OCI-M2 (cell line): ENCODE data around the gene AOPEP.

Source experiments
- DNase-seq: peaks from one replicate; lab custom pipeline; 2025; ENCODE audit not compliant: unreplicated experiment; lab: John Stamatoyannopoulos, UW

AOPEP gene

GRCh38 chr9:94889628-94890027 is 163.1 kb downstream of the AOPEP start:
- no peak for DNase-seq

GRCh38 chr9:94891183-94891582 is 164.7 kb downstream of the AOPEP start:
- no peak for DNase-seq

- DNase-seq, result no peak
Observed at GRCh38 chr9:94892675-94893074, 166.2 kb downstream of the AOPEP start.

- no peak for DNase-seq
Observed at GRCh38 chr9:94894094-94894699, 167.7 kb downstream of the AOPEP start.

GRCh38 chr9:94895668-94896067 is 169.2 kb downstream of the AOPEP start:
- DNase-seq, result no peak

DNA sequence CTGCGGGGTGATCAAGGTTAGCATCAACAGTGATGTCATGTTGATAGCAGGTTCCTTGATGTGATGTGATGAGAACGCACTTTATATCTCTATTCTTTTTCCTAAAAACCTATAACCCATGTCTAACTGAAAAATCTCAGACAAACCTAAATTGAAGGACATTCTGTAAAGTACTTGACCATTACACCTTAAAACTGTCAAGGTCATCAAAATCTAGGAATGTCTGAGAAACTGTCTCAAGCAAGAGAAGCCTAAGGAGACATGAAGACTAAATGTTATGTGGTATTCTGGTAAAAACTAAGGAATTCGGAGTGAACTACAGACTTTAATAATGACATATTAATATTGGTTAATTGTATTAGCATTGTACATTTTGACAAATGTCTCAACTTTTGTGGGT is 170.0 kb downstream of the AOPEP start:
- no peak for DNase-seq

- no peak for DNase-seq
Observed at GRCh38 chr9:94899464-94900221, 173.1 kb downstream of the AOPEP start.

- no peak for DNase-seq
Observed at GRCh38 chr9:94900222-94901018, 173.9 kb downstream of the AOPEP start.

DNA sequence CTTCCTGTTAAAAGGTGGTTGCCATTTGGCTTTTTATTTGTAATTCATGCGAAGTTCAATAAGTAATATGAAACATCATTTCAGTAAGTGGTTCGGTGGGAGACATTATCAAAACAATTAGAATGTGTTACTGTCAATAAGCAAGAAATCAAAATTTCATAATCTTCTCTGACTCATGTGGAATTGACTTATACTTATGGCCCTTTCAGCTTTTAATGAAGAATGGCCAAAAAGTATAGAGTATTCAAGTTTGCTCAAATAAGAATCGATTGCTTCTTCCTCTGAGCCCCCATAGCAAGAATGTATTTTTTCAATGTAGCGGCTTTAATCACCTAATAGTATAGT is 174.5 kb downstream of the AOPEP start:
- DNase-seq, result no peak

DNA sequence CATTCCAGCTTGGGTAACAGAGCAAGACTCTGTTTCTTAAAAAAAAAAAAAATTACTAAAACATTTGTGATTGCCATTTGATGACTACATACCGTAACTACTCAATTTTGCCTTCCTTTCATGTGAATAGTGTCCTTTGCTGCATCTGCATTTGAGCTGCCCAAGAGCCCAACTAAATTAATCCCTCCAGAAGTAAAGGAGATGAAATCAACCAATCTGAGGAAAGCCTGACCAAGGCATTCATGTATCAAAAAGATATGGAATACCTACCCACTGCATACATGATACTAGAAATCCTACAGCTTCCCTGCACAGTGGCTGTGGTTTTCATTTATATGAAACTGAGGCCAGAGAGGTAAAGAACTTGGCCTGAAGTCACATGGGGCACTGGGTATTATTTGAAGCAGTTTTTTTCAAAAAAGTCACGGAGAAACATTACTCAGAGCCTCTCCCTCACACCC is 177.5 kb downstream of the AOPEP start:
- no peak for DNase-seq

DNA sequence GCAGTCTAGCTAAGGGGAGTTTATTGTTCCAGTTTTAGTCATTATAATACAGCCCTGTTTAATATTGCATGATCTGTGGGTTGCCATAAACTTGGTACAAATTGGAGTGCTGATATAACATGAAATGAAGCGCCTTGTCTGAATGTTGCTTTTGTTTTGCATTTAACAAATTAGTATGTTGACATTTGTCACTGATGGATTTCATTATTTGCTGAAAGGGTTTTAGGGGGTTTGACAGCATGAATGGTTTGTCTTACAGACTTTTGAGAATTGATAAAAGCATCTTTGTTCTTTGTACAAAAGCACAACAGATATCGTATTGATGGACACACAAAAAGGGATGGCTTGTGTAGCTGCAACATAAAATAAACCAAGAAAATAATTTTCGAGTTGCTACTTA is 178.3 kb downstream of the AOPEP start:
- DNase-seq, result no peak

GRCh38 chr9:94905606-94906005 is 179.1 kb downstream of the AOPEP start:
- no peak for DNase-seq

GRCh38 chr9:94906181-94906580 is 179.7 kb downstream of the AOPEP start:
- no peak for DNase-seq

- DNase-seq, result no peak
Observed at GRCh38 chr9:94906713-94907112, 180.2 kb downstream of the AOPEP start.

GRCh38 chr9:94907264-94907936 is 180.9 kb downstream of the AOPEP start:
- no peak for DNase-seq

DNA sequence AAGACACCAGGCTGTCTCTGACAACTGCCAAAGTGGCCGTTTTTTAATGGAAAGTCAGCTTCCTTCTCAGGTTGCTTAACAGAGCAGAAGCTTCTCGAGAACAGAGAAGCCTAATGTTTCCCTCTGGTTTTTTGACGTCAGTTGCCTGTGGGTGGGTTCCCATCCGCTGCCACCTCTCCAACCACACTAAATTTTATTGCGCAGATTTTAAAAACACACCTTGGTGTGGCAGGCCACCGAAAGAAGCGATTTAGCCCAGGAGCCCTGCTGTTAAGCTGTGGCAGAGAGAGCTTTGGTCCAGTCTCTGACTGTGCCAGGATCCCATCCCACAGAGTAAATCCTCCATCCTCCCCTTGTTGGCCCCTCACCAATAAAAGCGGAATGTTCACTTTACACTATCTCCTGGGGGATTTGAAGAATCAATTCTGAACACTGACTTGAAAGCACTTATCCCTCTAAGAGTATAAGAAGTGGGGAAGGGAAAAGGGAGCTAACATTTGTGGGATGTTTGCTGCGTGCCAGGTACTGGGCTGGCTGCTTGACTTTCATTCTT is 181.6 kb downstream of the AOPEP start:
- DNase-seq, result no peak

- peak; percentile 10 for DNase-seq
Observed at GRCh38 chr9:94908583-94909249, 182.2 kb downstream of the AOPEP start.

DNA sequence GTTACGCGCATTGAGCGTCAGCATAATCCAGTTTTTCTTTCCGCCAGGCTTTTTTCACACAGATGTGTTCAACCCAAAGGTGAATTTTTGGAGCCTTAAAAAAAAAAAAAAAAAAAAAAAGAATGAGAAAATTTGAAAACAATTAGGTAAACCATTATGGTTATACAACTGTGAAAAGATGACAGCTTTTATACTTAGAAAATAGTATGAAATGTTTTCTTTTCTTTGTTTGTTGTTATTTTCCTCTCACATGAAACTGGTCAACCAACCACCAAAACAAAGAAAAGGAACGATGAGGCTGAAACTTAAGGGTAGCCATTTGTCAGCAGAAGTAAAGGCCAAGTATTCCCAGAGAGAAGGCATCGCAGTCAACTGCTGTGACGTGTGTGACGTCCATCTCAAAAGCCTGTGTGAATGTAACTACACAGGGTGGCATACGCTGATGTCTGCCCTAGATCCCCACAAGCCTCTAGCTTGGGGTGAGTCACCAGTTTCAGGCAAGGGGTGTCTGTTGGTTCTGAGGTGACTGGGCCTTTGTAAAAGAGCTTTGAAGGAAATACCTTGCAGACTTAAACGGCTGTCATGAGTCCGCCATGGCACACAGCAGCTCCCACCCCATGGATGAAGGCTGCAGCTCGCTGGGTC is 182.9 kb downstream of the AOPEP start:
- DNase-seq, result no peak

GRCh38 chr9:94909965-94910730 is 183.6 kb downstream of the AOPEP start:
- no peak for DNase-seq
